ENCODE data around the gene TBC1D22A.

GRCh38 chr22:47094861-47095330 lies 332.4 kb downstream of the TBC1D22A start:
- TF ChIP-seq CTCF (IDR thresholded peaks at IDR 0.05; ENCODE audit: low read length) (no peak), EZH2 (IDR thresholded peaks at IDR 0.05; ENCODE audit: borderline replicate concordance, low read length) (no peak)
